Immature natural killer cell (primary cell): Measurements from ENCODE around the gene NELL1. TPM values are rescaled to one million over a fixed set of nuclear protein-coding genes. Genes with fewer than 3 reads are reported as not detected.

Source experiments
- DNase-seq, 3 donors: peaks; one replicate each; pipeline ENCODE4 v3.0.0; 2022; ENCODE audit warnings: mixed read lengths in 1 of 3
- H3K27ac Mint-ChIP-seq, 6 donors: one replicate each; pipeline ENCODE4 v1.8.0; 2020; ENCODE audit warnings: mixed read lengths in 6 of 6, mild to moderate bottlenecking in 5 of 6, inconsistent platforms in 4 of 6, moderate library complexity in 3 of 6
- H3K27me3 Mint-ChIP-seq, 3 donors: one replicate each; pipeline ENCODE4 v1.8.0; 2020 to 2021; ENCODE audit warnings: low read depth in 3 of 3, mild to moderate bottlenecking in 3 of 3, mixed read lengths in 3 of 3, moderate library complexity in 3 of 3, inconsistent platforms in 1 of 3
- H3K36me3 Mint-ChIP-seq, 3 donors: one replicate each; pipeline ENCODE4 v1.8.0; 2020; ENCODE audit warnings: mixed read lengths in 3 of 3, inconsistent platforms in 2 of 3, mild to moderate bottlenecking in 2 of 3
- H3K4me1 Mint-ChIP-seq, 2 donors: one replicate each; pipeline ENCODE4 v1.8.0; 2020; ENCODE audit warnings: inconsistent platforms in 2 of 2, mild to moderate bottlenecking in 2 of 2, mixed read lengths in 2 of 2, moderate library complexity in 1 of 2
- H3K4me3 Mint-ChIP-seq, 5 donors: one replicate each; pipeline ENCODE4 v1.8.0; 2020; ENCODE audit warnings: mild to moderate bottlenecking in 5 of 5, mixed read lengths in 5 of 5, inconsistent platforms in 3 of 5, moderate library complexity in 3 of 5
- H3K9me3 Mint-ChIP-seq, 6 donors: one replicate each; pipeline ENCODE4 v1.8.0; 2020; ENCODE audit warnings: mild to moderate bottlenecking in 6 of 6, mixed read lengths in 6 of 6, inconsistent platforms in 4 of 6, moderate library complexity in 3 of 6
- polyA plus RNA-seq, 3 donors: library from polyadenylated mRNA; unstranded; fragments of 300-500 nt; fragmentation: Illumina TruSeq; gene quantifications; one replicate each; pipeline ENCODE4 v1.2.3, GENCODE V29; 2021

The NELL1 gene
- polyA plus RNA-seq, 3 donors from 2014 or later: not detected

DNA sequence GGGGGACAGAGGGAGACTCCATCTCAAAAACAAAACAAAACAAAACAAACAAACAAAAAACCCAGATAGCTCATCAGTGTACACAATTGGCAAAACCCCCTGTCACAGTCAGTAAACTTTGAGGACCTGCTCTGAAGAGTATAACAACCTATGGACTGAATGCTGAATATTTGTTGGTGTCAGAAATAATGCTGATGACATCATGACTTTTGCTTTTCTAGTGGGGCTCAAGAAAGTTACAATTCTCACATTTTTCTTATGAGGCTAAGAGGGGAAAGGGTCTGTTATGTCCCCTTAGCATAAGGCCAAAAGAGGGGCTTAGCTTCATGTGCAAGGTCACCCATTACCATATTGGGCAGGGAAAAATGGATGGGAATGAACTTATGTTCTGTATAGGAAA, 207.4 kb downstream of the NELL1 start:
- no peak for DNase-seq
- peaks cover 0 to 6% (median 0%) of the 10 kb centered on the region in 3 donors for H3K36me3 Mint-ChIP-seq
- H3K9me3 Mint-ChIP-seq: peaks cover 3 to 14% (median 8%) of the 10 kb centered on the region in 6 donors
- no peak overlapping the region for H3K4me3 Mint-ChIP-seq
- H3K27me3 Mint-ChIP-seq: peaks cover 0 to 4% (median 1%) of the 10 kb centered on the region in 3 donors
- no peak overlapping the region for H3K27ac Mint-ChIP-seq
- H3K4me1 Mint-ChIP-seq: no peaks in the 10 kb centered on the region

DNA sequence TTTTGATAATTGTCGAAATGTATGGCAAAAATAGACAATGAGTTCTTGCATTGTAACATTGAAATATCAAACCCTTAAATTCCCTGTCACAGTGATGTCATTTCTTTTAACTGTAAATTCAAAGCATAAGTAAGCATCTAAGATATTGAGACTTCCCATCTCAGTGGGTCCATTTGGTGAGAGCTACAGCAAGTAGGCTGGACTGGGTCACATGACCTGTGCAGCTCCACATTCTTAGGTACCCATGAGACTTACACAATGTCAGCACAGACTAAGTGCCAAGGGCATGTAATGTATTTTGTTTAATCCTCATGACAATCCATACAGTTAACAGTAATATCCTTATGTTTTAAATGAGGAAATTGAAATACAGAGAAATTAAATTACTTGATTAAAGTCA, 210.7 kb downstream of the NELL1 start:
- Mint-ChIP-seq H3K27me3 (peaks cover 0 to 4% (median 1%) of the 10 kb centered on the region in 3 donors), H3K27ac (no peak overlapping the region), H3K4me1 (no peaks in the 10 kb centered on the region), H3K4me3 (no peak overlapping the region), H3K36me3 (peaks cover 0 to 6% (median 0%) of the 10 kb centered on the region in 3 donors), H3K9me3 (peaks cover 0 to 12% (median 9%) of the 10 kb centered on the region in 6 donors)
- DNase-seq: no peak

DNA sequence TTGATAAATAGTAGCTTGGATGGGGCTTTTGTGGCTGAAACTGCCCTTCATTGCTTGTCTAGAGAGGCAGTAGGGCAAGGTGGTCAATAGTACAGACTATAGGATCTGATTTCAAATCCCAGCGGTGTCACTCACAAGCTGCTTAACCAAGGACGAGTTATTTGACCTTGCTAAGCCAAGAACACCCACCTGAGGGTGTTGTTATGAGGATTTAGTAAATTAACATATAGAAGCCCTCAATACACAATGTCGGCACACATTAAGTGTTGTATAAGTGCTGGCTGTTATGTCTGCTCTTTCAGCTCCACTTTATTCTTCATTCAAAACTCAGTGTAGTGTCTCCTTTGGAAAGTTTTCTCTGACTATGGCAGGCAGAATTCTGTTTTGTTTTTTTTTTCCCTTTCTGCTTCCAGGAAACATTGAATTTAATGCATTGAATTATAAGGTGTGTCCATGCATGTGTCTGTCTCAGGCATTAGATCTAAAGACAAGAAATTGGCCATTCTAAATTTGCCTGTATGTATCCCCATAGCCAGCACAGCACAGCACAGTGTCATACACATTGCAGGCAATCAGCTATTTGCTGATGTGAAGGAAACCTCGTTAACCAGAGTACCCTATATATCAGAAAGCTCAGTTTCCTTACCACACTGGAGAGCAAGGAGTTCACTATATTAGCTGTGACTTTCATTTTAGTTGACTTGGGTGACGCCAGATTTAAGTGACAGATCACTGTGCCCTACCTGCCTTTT, 212.1 kb downstream of the NELL1 start:
- H3K9me3 Mint-ChIP-seq: peaks cover 0 to 10% (median 7%) of the 10 kb centered on the region in 6 donors
- no peak overlapping the region for H3K4me3 Mint-ChIP-seq
- H3K27me3 Mint-ChIP-seq: peaks cover 0 to 4% (median 1%) of the 10 kb centered on the region in 3 donors
- no peak overlapping the region for H3K27ac Mint-ChIP-seq
- DNase-seq: no peak
- no peaks in the 10 kb centered on the region for H3K4me1 Mint-ChIP-seq
- peaks cover 0 to 3% (median 0%) of the 10 kb centered on the region in 3 donors for H3K36me3 Mint-ChIP-seq

DNA sequence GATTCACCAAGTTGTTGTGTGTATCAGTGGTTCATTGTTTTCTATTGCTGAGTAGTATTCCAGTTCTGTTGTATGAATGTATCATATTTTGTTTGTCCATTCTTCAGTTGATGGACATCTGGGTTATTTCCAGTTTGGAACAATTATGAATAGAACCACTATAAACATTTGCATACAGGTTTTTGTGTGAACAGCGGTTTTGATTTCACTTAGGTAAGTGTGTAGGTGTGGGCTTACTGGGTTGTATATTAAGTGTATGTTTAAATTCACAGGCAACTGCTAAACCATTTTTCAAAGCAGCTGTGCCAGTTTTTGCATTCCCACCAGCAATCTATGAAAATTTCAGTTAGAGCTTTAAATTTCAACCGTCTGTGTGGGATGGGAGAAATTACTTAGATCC, 217.8 kb downstream of the NELL1 start:
- Mint-ChIP-seq H3K27ac (no peak overlapping the region), H3K36me3 (no peaks in the 10 kb centered on the region), H3K4me1 (no peaks in the 10 kb centered on the region), H3K27me3 (peaks cover 0 to 3% (median 0%) of the 10 kb centered on the region in 3 donors), H3K9me3 (peaks cover 2 to 27% (median 13%) of the 10 kb centered on the region in 6 donors), H3K4me3 (no peak overlapping the region)
- no peak for DNase-seq

DNA sequence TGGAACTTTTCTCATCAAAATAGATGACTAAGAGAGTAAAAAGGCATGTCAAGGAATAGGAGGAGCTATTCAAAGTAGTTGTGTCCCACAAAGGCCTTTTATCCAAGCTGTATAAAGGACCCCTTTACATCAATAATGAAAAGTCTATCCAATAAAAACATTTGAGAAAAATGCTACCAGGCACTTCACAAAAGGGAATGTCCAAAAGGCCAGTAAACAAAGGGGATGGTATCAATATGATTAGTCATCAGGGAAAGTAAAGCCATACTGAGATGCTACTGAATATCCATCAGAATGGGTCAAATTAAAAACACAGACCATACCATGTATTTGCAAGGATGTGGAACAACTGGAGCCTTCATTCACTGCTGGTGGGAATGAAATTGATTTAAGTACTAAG, 224.9 kb downstream of the NELL1 start:
- Mint-ChIP-seq H3K4me1 (no peaks in the 10 kb centered on the region), H3K4me3 (no peak overlapping the region), H3K27ac (no peak overlapping the region), H3K27me3 (peaks cover 0 to 3% (median 0%) of the 10 kb centered on the region in 3 donors), H3K9me3 (peaks cover 5 to 33% (median 17%) of the 10 kb centered on the region in 6 donors), H3K36me3 (no peaks in the 10 kb centered on the region)
- no peak for DNase-seq

GRCh38 chr11:20909995-20910726, 240.8 kb downstream of the NELL1 start:
- Mint-ChIP-seq H3K27ac (no peak overlapping the region), H3K36me3 (no peaks in the 10 kb centered on the region), H3K27me3 (no peaks in the 10 kb centered on the region), H3K4me3 (no peak overlapping the region), H3K4me1 (no peaks in the 10 kb centered on the region), H3K9me3 (peaks cover 8 to 46% (median 14%) of the 10 kb centered on the region in 6 donors)
- no peak for DNase-seq

DNA sequence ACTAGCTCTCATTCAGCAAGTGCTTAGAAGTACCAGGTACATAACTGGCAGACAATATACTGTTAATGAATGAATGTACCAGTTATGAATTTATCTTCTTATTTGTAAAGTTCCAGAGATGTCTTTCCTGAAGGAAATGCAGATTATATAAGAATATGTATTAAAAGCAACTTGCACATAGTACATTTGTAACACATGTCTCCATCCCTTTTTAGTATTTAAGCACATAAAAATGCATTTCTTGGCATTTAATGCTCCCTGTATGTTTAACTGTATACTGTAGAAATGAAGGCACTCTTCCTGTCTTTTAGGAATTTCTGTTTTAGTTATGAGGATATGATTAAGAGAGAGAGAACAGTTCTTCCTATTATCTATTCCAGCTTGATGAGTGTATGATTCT, 241.3 kb downstream of the NELL1 start:
- Mint-ChIP-seq H3K27ac (no peak overlapping the region), H3K4me1 (no peaks in the 10 kb centered on the region), H3K27me3 (no peaks in the 10 kb centered on the region), H3K4me3 (no peak overlapping the region), H3K9me3 (peaks cover 4 to 40% (median 10%) of the 10 kb centered on the region in 6 donors), H3K36me3 (no peaks in the 10 kb centered on the region)
- DNase-seq: no peak

DNA sequence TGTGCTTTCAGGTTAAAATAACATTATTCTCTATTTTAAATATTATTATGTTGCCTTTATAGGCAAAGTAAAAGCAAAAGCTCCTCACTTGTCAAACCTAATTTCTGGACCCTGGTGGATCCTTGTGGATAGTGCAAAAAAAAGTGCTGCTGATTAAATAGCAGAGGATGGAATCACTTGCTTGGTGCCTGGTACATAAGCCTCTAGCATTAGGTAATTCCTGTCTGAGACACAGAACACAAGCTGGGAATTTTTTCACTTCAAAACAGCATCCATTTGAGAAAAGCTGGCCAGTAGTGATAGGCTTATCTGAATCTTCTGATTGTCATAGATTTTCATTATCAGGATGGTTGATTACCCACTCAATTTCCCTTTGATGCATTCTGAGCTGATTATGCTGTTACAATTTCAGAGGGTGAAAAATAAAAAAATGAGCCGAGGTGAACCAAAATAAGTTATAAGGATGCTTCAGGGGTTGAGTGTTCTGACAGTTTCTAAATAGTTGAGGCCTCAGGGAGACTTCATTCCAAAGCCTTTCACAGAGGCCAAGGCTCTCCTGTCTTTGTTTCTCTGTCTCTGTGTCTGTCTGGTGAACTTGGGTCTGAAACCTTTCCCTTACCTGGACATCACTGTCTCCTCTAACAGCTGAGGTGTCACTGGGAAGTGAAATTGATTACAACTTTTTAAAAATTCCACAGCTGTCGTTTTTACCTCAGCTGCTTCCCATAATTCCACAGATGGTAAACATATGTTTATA, 242.9 kb downstream of the NELL1 start:
- no peak overlapping the region for H3K27ac Mint-ChIP-seq
- no peaks in the 10 kb centered on the region for H3K4me1 Mint-ChIP-seq
- H3K36me3 Mint-ChIP-seq: no peaks in the 10 kb centered on the region
- H3K27me3 Mint-ChIP-seq: no peaks in the 10 kb centered on the region
- no peak for DNase-seq
- no peak overlapping the region for H3K4me3 Mint-ChIP-seq
- peaks cover 3 to 30% (median 11%) of the 10 kb centered on the region in 6 donors for H3K9me3 Mint-ChIP-seq

- no peaks in the 10 kb centered on the region for H3K27me3 Mint-ChIP-seq
- H3K4me1 Mint-ChIP-seq: no peaks in the 10 kb centered on the region
- H3K9me3 Mint-ChIP-seq: peaks cover 0 to 23% (median 6%) of the 10 kb centered on the region in 6 donors
- H3K4me3 Mint-ChIP-seq: no peak overlapping the region
- no peak overlapping the region for H3K27ac Mint-ChIP-seq
- H3K36me3 Mint-ChIP-seq: no peaks in the 10 kb centered on the region
- DNase-seq: no peak
Observed at GRCh38 chr11:20912922-20913512, 243.6 kb downstream of the NELL1 start.

DNA sequence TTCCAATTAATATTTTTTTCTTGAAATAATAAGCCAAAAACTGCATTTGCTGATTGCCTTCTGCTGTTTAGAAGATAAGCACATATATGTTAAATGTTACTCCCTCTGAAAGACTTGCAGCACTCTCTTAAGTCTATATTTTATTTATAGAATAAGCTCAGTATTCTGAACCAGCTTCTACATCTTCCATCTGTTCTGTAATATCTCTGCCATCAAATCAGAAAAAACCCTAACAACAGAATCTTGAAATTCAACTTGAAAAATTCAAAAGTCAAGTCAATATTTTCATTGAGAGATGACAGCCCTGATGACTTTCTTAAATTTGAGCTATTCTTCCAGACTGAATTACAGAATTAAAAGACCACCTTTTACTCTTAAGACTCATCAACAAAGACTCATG, 247.9 kb downstream of the NELL1 start:
- peaks cover 0 to 3% (median 0%) of the 10 kb centered on the region in 3 donors for H3K36me3 Mint-ChIP-seq
- H3K27me3 Mint-ChIP-seq: no peaks in the 10 kb centered on the region
- DNase-seq: no peak
- no peaks in the 10 kb centered on the region for H3K4me1 Mint-ChIP-seq
- peaks cover 5 to 24% (median 9%) of the 10 kb centered on the region in 6 donors for H3K9me3 Mint-ChIP-seq
- H3K4me3 Mint-ChIP-seq: no peak overlapping the region
- H3K27ac Mint-ChIP-seq: no peak overlapping the region

DNA sequence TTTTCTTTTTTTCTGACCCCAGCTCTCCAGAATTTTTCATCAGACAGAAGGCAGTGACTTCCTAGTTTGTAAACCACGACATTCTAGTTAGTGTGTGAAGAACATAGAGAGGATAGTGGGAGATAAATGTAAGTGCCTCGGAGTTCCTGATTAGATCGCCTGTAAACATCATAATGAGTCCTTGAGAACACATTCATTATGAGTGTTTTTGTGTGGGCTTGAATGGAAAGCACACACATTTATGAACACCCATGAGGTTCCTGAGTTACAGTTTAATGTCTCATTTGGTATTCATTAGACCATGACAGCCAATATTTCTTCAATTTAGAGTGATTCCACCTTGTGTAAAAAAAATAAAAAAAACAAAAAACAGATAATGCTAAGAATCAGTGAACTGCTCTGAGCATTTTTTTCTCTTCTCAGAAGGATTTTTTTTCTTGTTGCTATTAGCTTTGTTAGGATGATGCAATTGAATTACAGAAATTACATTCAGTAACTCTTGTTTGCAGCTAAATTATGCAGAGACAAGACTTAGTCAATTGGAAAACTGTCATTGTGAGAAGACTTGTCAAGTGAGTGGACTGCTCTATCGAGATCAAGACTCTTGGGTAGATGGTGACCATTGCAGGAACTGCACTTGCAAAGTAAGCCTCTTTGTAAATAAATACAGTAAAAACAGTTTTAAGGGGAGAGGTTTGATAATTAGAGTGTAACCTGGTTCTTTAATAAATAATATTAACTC, 257.6 kb downstream of the NELL1 start:
- Mint-ChIP-seq H3K4me1 (no peaks in the 10 kb centered on the region), H3K4me3 (no peak overlapping the region), H3K27ac (no peak overlapping the region), H3K9me3 (peaks cover 0 to 24% (median 12%) of the 10 kb centered on the region in 6 donors), H3K36me3 (no peaks in the 10 kb centered on the region), H3K27me3 (no peaks in the 10 kb centered on the region)
- DNase-seq: no peak

- no peaks in the 10 kb centered on the region for H3K4me1 Mint-ChIP-seq
- no peak overlapping the region for H3K4me3 Mint-ChIP-seq
- DNase-seq: no peak
- H3K9me3 Mint-ChIP-seq: peaks cover 3 to 38% (median 13%) of the 10 kb centered on the region in 6 donors
- H3K27ac Mint-ChIP-seq: no peak overlapping the region
- H3K36me3 Mint-ChIP-seq: no peaks in the 10 kb centered on the region
- peaks cover 0 to 2% (median 0%) of the 10 kb centered on the region in 3 donors for H3K27me3 Mint-ChIP-seq
Observed at GRCh38 chr11:20931029-20931428, 261.6 kb downstream of the NELL1 start.

DNA sequence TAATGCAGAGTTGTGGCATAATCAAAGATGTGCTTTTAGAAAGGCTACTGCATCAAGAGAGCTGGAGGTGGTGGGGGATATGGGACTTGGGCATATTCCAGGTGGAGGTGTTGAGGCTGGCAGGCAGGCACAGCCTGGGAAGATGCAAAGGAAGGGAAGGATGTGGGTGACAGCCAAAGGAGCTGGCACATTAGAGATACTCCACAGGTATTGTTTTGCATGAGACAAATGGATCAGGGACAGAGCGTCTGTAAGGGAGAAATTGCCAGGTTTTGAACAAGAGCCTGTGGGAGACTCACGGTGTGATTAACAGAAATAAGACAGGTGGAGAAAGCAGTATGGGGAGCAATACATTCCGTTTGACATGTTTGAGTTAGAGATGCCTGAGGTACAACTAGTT, 263.7 kb downstream of the NELL1 start:
- Mint-ChIP-seq H3K36me3 (no peaks in the 10 kb centered on the region), H3K9me3 (peaks cover 3 to 37% (median 10%) of the 10 kb centered on the region in 6 donors), H3K4me3 (no peak overlapping the region), H3K27me3 (peaks cover 0 to 2% (median 0%) of the 10 kb centered on the region in 3 donors), H3K4me1 (no peaks in the 10 kb centered on the region), H3K27ac (no peak overlapping the region)
- DNase-seq: no peak
